Chondrocyte (in vitro differentiated cells): ENCODE data around the gene RS1. TPM values are rescaled to one million over a fixed set of nuclear protein-coding genes. Genes with fewer than 3 reads are reported as not detected.
A peak's percentile ranks its signal among the peaks of the same experiment; 100 is the strongest.

Experiments
- DNase-seq: peaks from one replicate; pipeline ENCODE4 v3.0.0; 2021; ENCODE audit warnings: mixed read lengths, low spot score
- H3K27ac Mint-ChIP-seq: one replicate; pipeline ENCODE4 v1.8.0; 2021; ENCODE audit warnings: mild to moderate bottlenecking, moderate library complexity, mixed read lengths; ENCODE audit not compliant: unreplicated experiment
- H3K27me3 Mint-ChIP-seq: 2 replicates; pipeline ENCODE4 v1.8.0; 2021; ENCODE audit warnings: low read depth, mixed read lengths
- H3K36me3 Mint-ChIP-seq: 2 replicates; pipeline ENCODE4 v1.8.0; 2021; ENCODE audit warnings: low read depth, mixed read lengths
- H3K4me1 Mint-ChIP-seq: 2 replicates; pipeline ENCODE4 v1.8.0; 2021; ENCODE audit warnings: low read depth, mild to moderate bottlenecking, mixed read lengths
- H3K4me3 Mint-ChIP-seq: one replicate; pipeline ENCODE4 v1.8.0; 2021; ENCODE audit warnings: mild to moderate bottlenecking, moderate library complexity, mixed read lengths; ENCODE audit not compliant: unreplicated experiment
- H3K9me3 Mint-ChIP-seq: 2 replicates; pipeline ENCODE4 v1.8.0; 2021; ENCODE audit warnings: low read depth, mixed read lengths
- CTCF ChIP-seq: fragments of 200-600 bp; sonication (generic); IDR thresholded peaks from 2 replicates; pipeline ENCODE4 v1.5.0; 2021; ENCODE audit warnings: antibody characterized with exemption, mild to moderate bottlenecking, moderate library complexity
- total RNA-seq: library from RNA; stranded (reverse); gene quantifications from 3 replicates; pipeline ENCODE4 v1.2.1, GENCODE V29; 2021

RS1 gene
- total RNA-seq, 1 donor from 2014 or later: not detected

GRCh38 chrX:18620349-18620748 is 51.6 kb downstream of the RS1 start:
- H3K9me3 Mint-ChIP-seq: peaks cover 10% of the 10 kb centered on the region
- peaks cover 2% of the 10 kb centered on the region for H3K36me3 Mint-ChIP-seq
- peaks cover 15% of the 10 kb centered on the region for H3K4me1 Mint-ChIP-seq
- no peak overlapping the region for H3K27ac Mint-ChIP-seq
- no peak overlapping the region for H3K4me3 Mint-ChIP-seq
- TF ChIP-seq CTCF: no peak
- no peak for DNase-seq
- no peaks in the 10 kb centered on the region for H3K27me3 Mint-ChIP-seq

- Mint-ChIP-seq H3K27ac (no peak overlapping the region), H3K9me3 (peaks cover 12% of the 10 kb centered on the region), H3K27me3 (no peaks in the 10 kb centered on the region), H3K36me3 (peaks cover 4% of the 10 kb centered on the region), H3K4me1 (peaks cover 15% of the 10 kb centered on the region), H3K4me3 (no peak overlapping the region)
- no peak for TF ChIP-seq CTCF
- DNase-seq: no peak
Measured at GRCh38 chrX:18619288-18619687, 52.6 kb downstream of the RS1 start.

- Mint-ChIP-seq H3K36me3 (peaks cover 2% of the 10 kb centered on the region), H3K27me3 (no peaks in the 10 kb centered on the region), H3K4me3 (no peak overlapping the region), H3K9me3 (peaks cover 7% of the 10 kb centered on the region), H3K27ac (peak overlapping the region; percentile 60), H3K4me1 (peaks cover 15% of the 10 kb centered on the region)
- DNase-seq: no peak
- TF ChIP-seq CTCF: no peak
Measured at GRCh38 chrX:18617407-18617750, 54.5 kb downstream of the RS1 start.

GRCh38 chrX:18616688-18617406 is 55.1 kb downstream of the RS1 start:
- Mint-ChIP-seq H3K9me3 (peaks cover 7% of the 10 kb centered on the region), H3K27me3 (no peaks in the 10 kb centered on the region), H3K27ac (peak overlapping the region; percentile 60), H3K36me3 (peaks cover 2% of the 10 kb centered on the region), H3K4me1 (peaks cover 15% of the 10 kb centered on the region), H3K4me3 (no peak overlapping the region)
- no peak for TF ChIP-seq CTCF
- DNase-seq: no peak

- DNase-seq: no peak
- H3K4me3 Mint-ChIP-seq: no peak overlapping the region
- peaks cover 8% of the 10 kb centered on the region for H3K36me3 Mint-ChIP-seq
- TF ChIP-seq CTCF: no peak
- H3K27me3 Mint-ChIP-seq: no peaks in the 10 kb centered on the region
- peaks cover 15% of the 10 kb centered on the region for H3K4me1 Mint-ChIP-seq
- peaks cover 11% of the 10 kb centered on the region for H3K9me3 Mint-ChIP-seq
- no peak overlapping the region for H3K27ac Mint-ChIP-seq
Measured at GRCh38 chrX:18613930-18614639, 57.8 kb downstream of the RS1 start.
